GM18858 (cell line): ENCODE measurements around the gene EEFSEC.
"Not testable (repeated sequence)": the region's sequence is repeated elsewhere in the genome, so short reads cannot be mapped to it uniquely, and the experiment has no call there.

Experiments used
- ATAC-seq: cut with Tn5 transposase; IDR thresholded peaks from one replicate; pipeline ENCODE4 v1.9.1; 2021; ENCODE audit not compliant: unreplicated experiment

Gene EEFSEC

DNA sequence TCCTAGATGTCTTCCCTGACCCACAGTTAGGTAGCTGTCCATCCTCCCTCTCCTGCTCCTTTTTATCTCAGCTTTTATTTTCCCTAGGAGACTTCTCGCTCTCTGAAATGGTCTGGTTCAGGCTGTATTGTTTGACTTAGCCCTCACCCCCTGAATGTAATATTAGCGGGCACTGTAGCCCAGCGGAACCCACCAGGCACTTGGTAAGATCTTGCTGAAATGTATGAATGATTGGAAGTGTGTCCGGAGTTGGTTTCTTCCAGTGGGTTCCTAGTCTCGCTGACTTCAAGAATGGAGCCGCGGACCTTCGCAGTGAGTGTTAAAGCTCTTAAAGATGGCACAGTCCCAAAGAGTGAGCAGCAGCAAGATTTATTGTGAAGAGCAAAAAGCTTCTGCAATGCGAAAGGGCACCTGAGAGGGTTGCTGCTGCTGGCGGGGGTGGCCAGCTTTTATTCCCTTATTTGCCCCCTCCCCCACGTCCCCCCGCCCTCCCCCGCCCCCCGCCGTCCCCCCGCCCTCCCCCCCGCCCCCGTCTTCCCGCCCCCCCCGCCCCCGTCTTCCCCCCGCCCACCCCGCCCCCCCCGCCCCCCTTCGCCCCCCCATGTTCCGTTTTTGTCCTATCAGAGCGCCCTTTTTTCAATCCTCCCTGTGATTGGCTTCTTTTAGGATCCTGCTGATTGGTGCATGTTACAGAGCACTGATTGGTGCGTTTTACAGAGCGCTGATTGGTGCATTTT lies 694 bp upstream of the EEFSEC start:
- ATAC-seq: no peak

- ATAC-seq: not testable (repeated sequence)
Observed at GRCh38 chr3:128154354-128154753, 1.1 kb downstream of the EEFSEC start.

DNA sequence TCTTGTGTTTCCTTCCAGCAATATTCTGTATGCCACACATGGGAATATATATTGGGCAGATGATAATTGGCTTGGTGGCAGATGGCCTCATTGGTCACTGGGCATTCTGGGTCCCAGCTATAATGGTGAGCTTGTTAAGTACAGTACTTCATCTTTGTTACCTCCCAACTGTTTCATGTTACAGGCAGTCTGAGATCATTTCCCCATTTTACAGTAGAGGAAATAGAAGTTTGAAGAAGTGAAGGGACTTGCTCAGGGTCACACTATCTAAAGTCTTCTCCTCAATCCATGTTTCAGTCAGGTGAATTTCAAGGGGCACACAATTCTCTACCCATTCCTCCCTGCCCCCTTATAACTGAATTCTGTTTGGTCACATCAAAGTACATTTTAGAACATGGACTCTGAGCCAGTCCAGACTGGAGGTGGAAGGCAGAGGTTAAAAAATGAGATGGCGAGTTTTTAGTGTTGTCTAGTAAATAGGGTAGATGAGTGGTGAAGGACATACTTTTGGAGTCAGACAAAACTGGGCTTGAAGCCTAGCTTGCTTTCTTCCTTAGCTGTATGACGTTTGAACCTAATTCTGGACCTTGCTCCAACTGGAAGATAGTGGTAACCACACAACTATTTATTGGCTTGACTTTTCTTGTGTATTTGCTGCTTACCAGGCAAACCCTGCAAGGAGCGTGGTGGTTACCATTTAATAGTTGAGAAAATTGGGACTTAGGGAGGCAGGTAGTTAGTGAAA lies 2.5 kb downstream of the EEFSEC start:
- no peak for ATAC-seq

- ATAC-seq: no peak
Observed at GRCh38 chr3:128160661-128161060, 7.4 kb downstream of the EEFSEC start.

DNA sequence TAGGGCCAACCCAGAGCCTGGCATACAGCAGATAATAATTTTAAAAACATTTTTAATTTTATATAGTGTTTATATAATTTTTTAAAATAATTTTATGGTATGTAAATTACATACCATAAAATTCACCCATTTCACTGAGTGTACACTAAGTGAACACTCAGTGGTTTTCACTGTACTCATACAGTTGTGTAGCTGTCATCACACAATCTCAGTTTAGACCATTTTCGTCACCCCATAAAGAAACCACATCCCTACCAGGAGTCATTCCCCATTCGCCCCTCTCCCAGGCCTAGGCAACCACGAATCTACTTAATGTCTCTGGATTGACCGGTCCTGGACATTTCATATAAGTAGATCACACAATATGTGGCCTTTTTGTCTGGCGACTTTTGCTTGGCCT lies 10.2 kb downstream of the EEFSEC start:
- no peak for ATAC-seq

DNA sequence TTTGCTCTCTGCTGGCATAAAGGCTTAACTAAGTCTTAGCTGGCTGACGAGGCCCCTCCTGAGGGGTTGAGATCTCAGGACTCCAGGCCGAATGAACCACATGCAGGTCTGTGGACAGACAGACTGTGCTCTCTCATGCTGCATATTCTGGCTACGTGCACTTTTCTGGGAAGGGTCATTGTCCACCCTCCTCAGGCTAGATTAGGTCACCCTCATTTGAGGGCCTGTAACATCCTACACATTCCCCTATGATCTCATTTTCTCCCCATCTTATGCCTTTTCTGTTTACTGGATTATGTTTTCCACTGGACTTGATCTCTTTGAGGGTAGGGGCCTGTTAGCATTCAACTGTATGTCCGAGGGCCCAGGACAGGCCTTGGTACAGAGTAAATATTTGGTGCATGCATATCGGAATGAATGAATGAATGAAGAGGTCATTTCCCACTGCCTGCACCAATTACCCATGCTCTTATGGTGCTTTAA lies 13.7 kb downstream of the EEFSEC start:
- ATAC-seq: no peak

DNA sequence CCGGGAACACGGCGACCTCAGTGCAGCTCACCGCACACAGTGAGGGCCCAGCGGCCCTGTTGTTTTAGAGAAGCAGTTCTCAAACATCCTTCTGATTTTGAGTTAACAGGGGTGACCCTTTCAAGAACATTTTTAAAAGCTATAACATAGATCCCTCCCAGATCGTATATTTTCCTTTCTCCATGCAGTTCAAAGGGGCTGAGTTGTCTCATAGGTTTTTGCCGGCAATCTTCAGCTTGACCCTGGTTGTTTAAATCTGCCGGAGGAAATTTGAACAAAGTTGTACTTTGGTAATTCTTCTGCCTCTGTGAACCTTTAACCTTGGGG lies 14.3 kb downstream of the EEFSEC start:
- no peak for ATAC-seq

GRCh38 chr3:128167973-128168674 lies 14.8 kb downstream of the EEFSEC start:
- ATAC-seq: no peak

DNA sequence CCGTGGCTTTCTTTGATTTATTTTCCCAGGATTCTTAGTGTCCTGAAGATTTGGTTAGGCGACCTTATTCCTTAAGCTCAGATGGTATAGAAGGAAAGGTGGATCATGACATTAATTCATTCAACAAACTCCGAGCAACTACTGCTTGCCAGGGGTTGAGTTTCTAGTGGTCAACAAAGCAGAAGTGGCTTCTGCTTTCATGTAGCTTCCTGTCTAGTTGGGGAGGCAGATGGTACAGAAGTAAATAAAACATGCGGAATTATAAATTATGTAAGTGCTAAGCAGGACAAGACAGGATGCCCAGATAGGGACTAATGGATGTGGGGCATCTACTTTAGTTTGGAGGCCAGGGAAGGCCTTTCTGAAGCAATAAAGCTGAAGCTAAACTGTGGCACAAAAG lies 15.6 kb downstream of the EEFSEC start:
- no peak for ATAC-seq

DNA sequence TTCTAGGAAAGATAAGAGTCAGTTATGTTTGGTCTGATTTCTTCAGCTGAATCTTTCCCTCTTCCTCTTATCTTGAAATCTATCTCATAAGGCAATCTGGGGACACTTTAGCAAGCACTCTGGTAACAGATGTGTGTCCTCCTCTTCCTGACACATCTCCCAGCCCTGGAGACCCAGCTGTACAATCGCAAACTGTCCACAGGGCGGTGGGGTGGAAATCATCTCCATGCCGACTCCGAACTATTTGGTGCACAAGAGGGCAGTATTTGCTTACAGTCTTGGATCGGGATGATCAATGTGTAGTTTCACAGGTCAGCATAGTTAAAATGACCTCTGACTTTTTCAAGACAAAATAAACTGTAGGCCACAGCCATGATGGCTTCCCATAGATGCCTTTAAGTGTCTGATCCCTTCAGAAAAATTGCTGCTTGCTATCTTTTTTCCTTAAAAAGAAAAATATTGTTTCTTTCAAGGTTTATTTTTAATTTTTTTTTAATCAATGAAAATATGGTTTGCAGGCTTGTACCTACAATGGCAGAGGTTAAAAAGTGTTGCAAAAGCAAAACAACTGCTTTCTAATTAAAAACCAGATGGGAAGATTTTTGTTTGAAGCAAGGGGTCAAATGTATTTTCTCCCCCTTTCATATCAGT lies 17.7 kb downstream of the EEFSEC start:
- no peak for ATAC-seq

- no peak for ATAC-seq
Observed at GRCh38 chr3:128173200-128173599, 19.9 kb downstream of the EEFSEC start.

- no peak for ATAC-seq
Observed at GRCh38 chr3:128173849-128174248, 20.6 kb downstream of the EEFSEC start.

DNA sequence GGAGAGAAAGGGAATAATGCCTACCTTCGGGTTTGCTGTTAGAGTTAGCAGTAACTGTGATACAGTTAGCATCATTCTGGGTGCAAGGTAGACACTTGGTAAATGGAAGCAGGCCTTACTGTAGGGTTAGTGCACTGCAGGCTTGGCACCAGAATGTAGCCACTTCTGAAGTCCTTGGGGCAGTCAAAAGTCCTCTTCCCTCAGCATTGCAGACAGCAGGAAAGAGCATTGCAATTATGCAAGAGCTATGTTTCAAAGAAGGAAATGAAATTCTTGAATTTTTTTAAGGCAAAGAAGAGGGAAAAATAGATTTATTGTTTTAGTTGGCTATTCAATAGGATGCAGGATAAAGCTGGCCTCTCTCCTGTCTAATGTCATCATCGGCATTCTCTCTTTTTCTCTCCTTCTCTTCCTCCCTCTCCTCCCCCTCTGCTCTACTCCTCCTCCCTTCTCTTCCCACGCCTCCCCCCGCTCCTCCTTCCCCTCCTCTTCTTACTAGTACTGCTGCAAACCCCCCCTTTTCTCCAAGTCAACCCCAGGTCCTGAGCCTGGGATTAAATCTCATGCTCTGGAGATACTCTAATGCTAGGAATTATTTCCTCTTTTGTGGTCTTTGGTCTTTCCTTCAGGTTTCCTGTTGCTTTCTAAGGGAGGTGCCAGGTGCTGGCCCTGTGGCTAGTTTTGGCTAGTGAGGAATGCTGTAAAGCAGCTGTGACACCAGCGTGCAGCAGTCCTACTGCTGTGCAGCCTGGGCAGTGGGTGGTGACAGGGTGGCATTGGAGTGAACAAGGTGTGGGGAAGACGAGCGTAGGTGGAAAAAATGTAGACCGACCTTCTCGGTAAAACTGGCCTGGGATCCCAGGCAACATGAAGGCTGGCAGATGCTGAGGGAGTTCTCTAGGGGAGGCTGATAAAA lies 21.7 kb downstream of the EEFSEC start:
- no peak for ATAC-seq

- no peak for ATAC-seq
Observed at GRCh38 chr3:128175768-128176167, 22.5 kb downstream of the EEFSEC start.

- no peak for ATAC-seq
Observed at GRCh38 chr3:128176276-128176833, 23.1 kb downstream of the EEFSEC start.

GRCh38 chr3:128177865-128178264 lies 24.6 kb downstream of the EEFSEC start:
- ATAC-seq: no peak

DNA sequence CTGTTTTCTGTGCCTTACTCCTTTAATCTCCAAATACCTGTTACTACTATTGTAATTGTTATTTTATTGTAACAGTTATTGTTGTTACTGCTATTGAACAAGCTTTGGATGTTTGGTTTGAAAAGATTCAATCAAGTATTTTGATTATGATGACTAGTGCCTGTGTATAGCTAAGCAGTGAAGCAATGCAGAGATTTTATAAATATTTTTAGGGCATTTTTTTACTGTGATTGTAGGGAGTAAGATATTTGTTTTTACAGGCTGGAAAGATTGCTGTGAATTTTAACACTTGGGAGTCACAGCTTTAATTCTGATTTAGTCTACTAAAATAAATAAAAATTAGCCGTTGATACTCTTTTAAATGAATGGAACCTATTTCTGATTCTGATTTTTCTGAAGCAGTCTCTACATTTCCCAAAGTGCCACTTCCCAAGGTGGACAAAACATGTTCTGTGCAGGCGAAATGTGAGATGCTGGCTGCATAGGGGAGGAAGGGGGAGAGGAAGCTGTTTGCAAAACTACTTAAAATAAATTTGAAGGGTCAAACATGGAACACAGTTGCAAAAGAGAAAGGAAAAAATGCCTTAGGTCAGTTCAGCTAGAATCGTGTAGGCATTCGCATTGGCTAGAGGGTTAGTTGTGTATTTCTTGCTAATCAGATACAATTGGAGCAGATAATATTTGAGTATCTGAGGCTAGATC lies 25.7 kb downstream of the EEFSEC start:
- no peak for ATAC-seq

- ATAC-seq: no peak
Observed at GRCh38 chr3:128179484-128179819, 26.2 kb downstream of the EEFSEC start.

- no peak for ATAC-seq
Observed at GRCh38 chr3:128180436-128180835, 27.2 kb downstream of the EEFSEC start.

DNA sequence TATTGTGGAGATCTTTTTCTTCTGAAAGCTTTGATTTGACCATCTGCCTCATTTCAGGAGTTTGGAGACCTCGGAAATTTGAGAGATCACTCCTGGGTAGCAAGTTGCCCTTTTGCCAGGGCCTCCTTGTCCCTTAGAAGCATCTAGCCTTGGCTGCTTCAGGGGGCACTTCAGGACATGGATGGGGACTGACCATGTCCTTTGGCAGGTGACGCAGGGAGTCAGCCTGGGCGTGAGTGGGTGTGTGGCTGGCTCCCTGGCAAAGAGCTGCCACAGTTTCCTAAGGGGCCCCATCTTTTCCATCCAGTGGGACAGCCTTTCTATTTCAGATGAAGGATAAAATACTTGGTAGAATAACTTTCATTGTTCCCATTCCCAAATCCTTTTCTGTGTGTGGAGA lies 27.6 kb downstream of the EEFSEC start:
- no peak for ATAC-seq
